Measurements from ENCODE around the gene PPP2R2C.
A peak's percentile ranks its signal among the peaks of the same experiment; 100 is the strongest.

PPP2R2C gene

DNA sequence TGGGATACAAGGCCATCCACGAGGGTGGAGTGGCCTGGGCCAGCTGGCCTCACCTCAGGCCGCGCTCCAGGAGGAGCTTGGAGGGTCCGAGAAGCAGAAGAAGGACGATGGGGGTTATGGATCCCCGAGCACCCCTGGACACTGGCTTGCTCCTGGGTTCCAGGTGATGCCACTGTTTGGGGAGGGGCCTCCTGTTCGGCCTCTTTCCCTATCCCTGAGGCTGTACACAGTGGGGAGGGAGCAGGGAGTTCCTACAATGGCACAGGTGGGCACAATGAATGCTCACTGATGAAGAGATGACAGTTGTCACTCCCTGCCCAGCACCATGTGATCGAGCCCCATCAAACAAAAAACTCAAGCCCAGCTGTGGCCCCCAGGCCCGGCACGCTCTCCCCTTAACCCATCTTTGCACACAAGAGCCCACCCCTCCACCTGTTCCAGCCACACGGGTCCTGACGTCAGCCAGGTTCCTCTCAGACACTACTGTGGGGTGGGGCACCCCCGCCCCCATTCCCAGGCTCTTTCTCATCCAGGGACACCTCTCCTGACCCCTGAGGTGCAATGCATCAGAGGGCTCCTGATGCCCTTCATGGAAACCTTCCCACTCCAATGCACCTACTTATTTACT lies 132.5 kb downstream of the PPP2R2C start:
- H3K27me3 Mint-ChIP-seq: peaks cover 69% of the 10 kb centered on the region
- CTCF ChIA-PET: interaction anchor here (1.5 kb wide), 1 partner anchor 9 kb away, joined by 6 read pairs; no protein-coding TSS in a partner anchor
- H3K4me3 Mint-ChIP-seq: no peak overlapping the region
- H3K4me1 Mint-ChIP-seq: peaks cover 28% of the 10 kb centered on the region
- no peaks in the 10 kb centered on the region for H3K36me3 Mint-ChIP-seq
- no peaks in the 10 kb centered on the region for H3K9me3 Mint-ChIP-seq
- H3K27ac Mint-ChIP-seq: no peak overlapping the region
- no peak for DNase-seq

- CTCF ChIA-PET: interaction anchor here (1.4 kb wide), 1 partner anchor 12 kb away, joined by 6 read pairs; no protein-coding TSS in a partner anchor
- no peak overlapping the region for H3K27ac Mint-ChIP-seq
Measured at GRCh38 chr4:6338951-6339817, 133.2 kb downstream of the PPP2R2C start.

GRCh38 chr4:6338175-6338950 lies 134.1 kb downstream of the PPP2R2C start:
- CTCF ChIA-PET: interaction anchor here (1.4 kb wide), 1 partner anchor 11 kb away, joined by 6 read pairs; no protein-coding TSS in a partner anchor
- Mint-ChIP-seq H3K4me1 (peaks cover 28% of the 10 kb centered on the region), H3K36me3 (no peaks in the 10 kb centered on the region), H3K4me3 (no peak overlapping the region), H3K27ac (no peak overlapping the region), H3K9me3 (peaks cover 7% of the 10 kb centered on the region), H3K27me3 (peaks cover 74% of the 10 kb centered on the region)
- DNase-seq: peak; percentile 54

More at GRCh38 chr4:6338951-6339817, 133.2 kb downstream of the PPP2R2C start:
- Mint-ChIP-seq H3K4me3 (no peak overlapping the region), H3K27me3 (peaks cover 72% of the 10 kb centered on the region), H3K36me3 (no peaks in the 10 kb centered on the region), H3K4me1 (peaks cover 28% of the 10 kb centered on the region), H3K9me3 (peaks cover 3% of the 10 kb centered on the region)
- DNase-seq: no peak

DNA sequence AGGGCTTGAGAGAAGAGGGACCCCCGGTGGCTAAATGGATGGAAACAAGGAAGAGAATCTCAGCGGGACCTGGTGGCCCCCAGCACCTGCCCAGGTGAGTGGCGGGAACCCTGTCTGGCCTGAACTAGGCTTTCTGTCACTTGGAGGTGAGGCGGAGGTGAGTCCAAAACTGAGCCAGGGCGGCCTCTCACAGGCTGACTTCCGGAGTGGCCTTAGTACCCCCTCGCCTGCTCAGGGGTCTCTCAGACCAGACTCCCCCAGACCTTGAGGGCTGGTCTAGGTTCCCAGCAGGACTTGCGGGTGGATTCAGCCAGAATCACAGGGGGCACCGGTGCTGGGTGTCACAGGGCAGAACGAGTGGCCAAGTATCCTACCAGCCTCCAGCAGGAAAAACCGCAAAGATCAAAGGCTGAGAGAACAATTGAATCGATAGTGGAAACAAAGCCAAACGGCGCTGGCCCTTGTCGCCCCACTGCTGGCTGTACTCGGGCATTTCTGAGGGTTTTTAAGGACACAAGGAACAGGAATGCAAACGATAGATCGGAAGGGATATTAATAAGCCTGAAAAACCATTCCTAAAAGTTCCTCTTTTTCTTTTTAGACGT lies 135.0 kb downstream of the PPP2R2C start:
- Mint-ChIP-seq H3K4me3 (no peak overlapping the region), H3K27me3 (peaks cover 74% of the 10 kb centered on the region), H3K27ac (no peak overlapping the region)

GRCh38 chr4:6336166-6336565 lies 136.2 kb downstream of the PPP2R2C start:
- no peak overlapping the region for H3K27ac Mint-ChIP-seq
- H3K9me3 Mint-ChIP-seq: peaks cover 8% of the 10 kb centered on the region
- peaks cover 73% of the 10 kb centered on the region for H3K27me3 Mint-ChIP-seq
- H3K4me3 Mint-ChIP-seq: no peak overlapping the region
- CTCF ChIA-PET: no interaction called here
- H3K36me3 Mint-ChIP-seq: no peaks in the 10 kb centered on the region
- peaks cover 28% of the 10 kb centered on the region for H3K4me1 Mint-ChIP-seq
- no peak for DNase-seq

More for the DNA sequence above, 135.0 kb downstream of the PPP2R2C start:
- Mint-ChIP-seq H3K4me1 (peaks cover 28% of the 10 kb centered on the region), H3K36me3 (no peaks in the 10 kb centered on the region), H3K9me3 (peaks cover 8% of the 10 kb centered on the region)
- CTCF ChIA-PET: no interaction called here
- DNase-seq: no peak

DNA sequence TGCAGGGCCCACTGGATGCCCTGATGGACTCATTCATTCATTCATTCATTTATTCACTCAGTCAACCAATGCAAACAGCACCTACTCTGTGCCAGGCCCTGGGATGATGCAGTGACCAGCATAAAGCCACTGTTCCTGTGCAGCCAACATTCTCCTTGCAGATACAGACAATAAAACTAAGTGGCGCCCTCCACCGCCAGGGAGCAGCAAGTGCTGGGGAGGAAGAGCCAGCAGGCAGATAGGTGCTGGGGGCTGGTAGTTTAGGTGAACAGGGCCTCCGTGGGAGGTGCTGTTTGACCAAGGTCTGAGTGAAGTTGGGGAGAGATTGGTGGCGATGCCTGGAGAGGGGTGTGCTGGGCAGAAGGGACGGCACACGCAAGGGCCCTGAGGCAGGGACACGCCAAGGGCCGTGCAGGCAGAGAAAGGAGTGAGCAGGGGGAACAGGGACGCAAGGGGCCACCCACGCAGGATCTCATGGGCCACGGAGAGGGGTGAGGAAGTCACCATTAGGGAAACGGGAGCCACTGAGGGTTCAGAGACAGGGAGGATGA lies 137.3 kb downstream of the PPP2R2C start:
- peaks cover 63% of the 10 kb centered on the region for H3K27me3 Mint-ChIP-seq
- no peak for DNase-seq
- H3K9me3 Mint-ChIP-seq: peaks cover 8% of the 10 kb centered on the region
- CTCF ChIA-PET: interaction anchor here (15.7 kb wide), 1 partner anchor 76 kb away, joined by 504 read pairs; the partner anchor contains the start of gene WFS1
- peaks cover 26% of the 10 kb centered on the region for H3K4me1 Mint-ChIP-seq
- no peak overlapping the region for H3K4me3 Mint-ChIP-seq
- no peak overlapping the region for H3K27ac Mint-ChIP-seq
- no peaks in the 10 kb centered on the region for H3K36me3 Mint-ChIP-seq

- H3K9me3 Mint-ChIP-seq: peaks cover 8% of the 10 kb centered on the region
- H3K27me3 Mint-ChIP-seq: peaks cover 56% of the 10 kb centered on the region
- no peaks in the 10 kb centered on the region for H3K36me3 Mint-ChIP-seq
- no peak overlapping the region for H3K4me3 Mint-ChIP-seq
- CTCF ChIA-PET: interaction anchor here (0.8 to 15.7 kb wide), 2 partner anchors 75 to 1421 kb away, joined by 3 to 504 read pairs; partner anchors contain the start of gene WFS1
- H3K4me1 Mint-ChIP-seq: peaks cover 24% of the 10 kb centered on the region
- H3K27ac Mint-ChIP-seq: no peak overlapping the region
- DNase-seq: no peak
Measured at GRCh38 chr4:6334203-6334887, 138.1 kb downstream of the PPP2R2C start.

- H3K4me3 Mint-ChIP-seq: no peak overlapping the region
- CTCF ChIA-PET: interaction anchor here (0.8 to 15.7 kb wide), 4 partner anchors 13 to 1420 kb away, joined by 3 to 504 read pairs (median 18); partner anchors contain the start of gene WFS1
- no peak overlapping the region for H3K27ac Mint-ChIP-seq
- peaks cover 16% of the 10 kb centered on the region for H3K4me1 Mint-ChIP-seq
- DNase-seq: peak; percentile 39
- peaks cover 8% of the 10 kb centered on the region for H3K9me3 Mint-ChIP-seq
- H3K27me3 Mint-ChIP-seq: peaks cover 50% of the 10 kb centered on the region
- no peaks in the 10 kb centered on the region for H3K36me3 Mint-ChIP-seq
Measured at GRCh38 chr4:6333301-6334202, 138.9 kb downstream of the PPP2R2C start.

DNA sequence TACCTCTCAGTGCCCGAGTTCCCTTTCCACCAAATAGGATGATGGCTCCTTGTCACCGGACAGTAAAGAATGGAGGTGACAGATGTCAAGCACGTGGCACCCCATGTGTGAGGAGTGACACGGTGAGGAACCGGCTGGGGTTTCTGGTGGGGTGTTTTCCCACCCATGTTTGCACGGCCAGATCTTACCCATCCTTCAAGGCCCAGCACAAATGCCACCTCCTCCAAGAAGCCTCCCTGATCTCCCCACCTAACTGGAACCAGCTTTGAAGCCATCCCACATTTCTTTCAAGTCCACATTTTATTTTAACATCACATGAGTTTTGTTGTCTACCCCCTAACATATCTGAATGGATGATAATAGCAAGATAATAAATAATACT lies 139.8 kb downstream of the PPP2R2C start:
- Mint-ChIP-seq H3K27me3 (peaks cover 50% of the 10 kb centered on the region), H3K27ac (no peak overlapping the region)
- CTCF ChIA-PET: interaction anchor here (0.7 to 15.7 kb wide), 12 partner anchors 8 to 541 kb away, joined by 3 to 504 read pairs (median 6); partner anchors contain the start of gene WFS1

DNA sequence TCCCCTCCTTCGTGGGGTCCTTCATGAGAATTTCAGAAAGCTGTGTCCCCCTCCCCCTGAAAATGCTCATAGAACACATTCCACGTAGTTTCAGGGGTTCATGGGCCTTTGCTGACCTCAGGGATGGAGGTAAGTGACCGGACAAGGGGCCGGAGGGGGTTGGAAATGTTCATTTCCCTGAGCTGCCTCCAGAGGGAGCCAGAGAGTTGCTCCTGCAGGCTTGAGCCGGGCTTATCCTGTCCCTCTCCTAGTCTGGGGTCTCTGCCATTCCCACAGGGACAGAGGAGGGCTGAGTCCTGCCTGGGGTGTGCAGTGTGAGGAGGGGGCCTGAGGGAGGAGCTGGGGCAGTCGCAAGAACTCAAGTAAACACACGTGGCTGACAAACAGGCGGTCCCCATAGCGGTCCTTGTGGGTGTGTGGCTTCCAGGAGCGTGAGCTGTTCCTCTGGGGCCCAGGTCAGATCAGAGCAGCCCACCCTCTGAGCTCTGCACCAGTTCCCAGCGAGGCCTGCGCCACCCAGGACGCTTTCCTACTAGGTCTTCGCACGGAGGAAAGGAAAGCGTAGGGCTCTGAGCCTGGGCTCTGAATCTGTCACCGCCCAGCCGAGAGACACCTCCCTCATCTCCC lies 140.3 kb downstream of the PPP2R2C start:
- Mint-ChIP-seq H3K9me3 (peaks cover 8% of the 10 kb centered on the region), H3K36me3 (no peaks in the 10 kb centered on the region), H3K4me3 (no peak overlapping the region), H3K27ac (no peak overlapping the region), H3K4me1 (peaks cover 2% of the 10 kb centered on the region), H3K27me3 (peaks cover 50% of the 10 kb centered on the region)
- DNase-seq: peak; percentile 46
- CTCF ChIA-PET: interaction anchor here (0.6 to 15.7 kb wide), 18 partner anchors 8 to 542 kb away, joined by 3 to 504 read pairs (median 4); partner anchors contain the start of gene WFS1

More for the DNA sequence above, 139.8 kb downstream of the PPP2R2C start:
- Mint-ChIP-seq H3K4me3 (no peak overlapping the region), H3K36me3 (no peaks in the 10 kb centered on the region), H3K9me3 (peaks cover 8% of the 10 kb centered on the region), H3K4me1 (peaks cover 7% of the 10 kb centered on the region)
- no peak for DNase-seq

DNA sequence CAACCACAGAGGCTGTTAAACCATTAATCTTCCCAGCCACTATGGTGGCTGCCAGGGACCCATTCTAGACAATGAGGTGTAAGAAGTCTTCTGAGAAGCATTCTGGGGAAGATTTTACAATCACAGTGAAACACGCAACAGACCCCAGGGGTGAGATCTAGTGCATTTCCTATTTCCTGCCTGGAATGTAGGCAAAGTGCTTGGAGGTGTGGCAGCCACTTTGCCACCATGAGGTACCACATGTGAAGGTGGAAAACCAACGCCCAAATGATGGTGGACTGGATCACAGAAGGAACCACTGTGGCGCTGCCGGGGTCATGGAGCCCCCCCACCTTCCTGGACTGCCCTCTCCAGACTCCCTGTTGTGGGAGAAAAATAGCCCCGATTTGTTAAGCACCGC lies 140.9 kb downstream of the PPP2R2C start:
- H3K4me3 Mint-ChIP-seq: no peak overlapping the region
- H3K9me3 Mint-ChIP-seq: peaks cover 8% of the 10 kb centered on the region
- no peak for DNase-seq
- H3K4me1 Mint-ChIP-seq: no peaks in the 10 kb centered on the region
- H3K36me3 Mint-ChIP-seq: no peaks in the 10 kb centered on the region
- H3K27ac Mint-ChIP-seq: no peak overlapping the region
- CTCF ChIA-PET: interaction anchor here (0.8 to 15.7 kb wide), 21 partner anchors 9 to 333 kb away, joined by 3 to 504 read pairs (median 4); partner anchors contain the start of gene WFS1
- peaks cover 54% of the 10 kb centered on the region for H3K27me3 Mint-ChIP-seq

Data from activated naive CD4-positive, alpha-beta T cell treated with anti-CD3 and anti-CD28 coated beads, Interleukin-2, amount 10 ng/mL, durations not matched to agents 7 days and 5 days (primary cell).